SK-N-SH (cell line): ENCODE measurements around the gene MAST4.

Experiments used
- GABPA ChIP-seq: IDR thresholded peaks from 2 replicates; pipeline ENCODE4 v1.4.0; 2012; ENCODE audit warnings: low read depth, mild to moderate bottlenecking
- POLR2AphosphoS5 ChIP-seq: IDR thresholded peaks from 2 replicates; pipeline ENCODE4 v1.6.1; 2012; ENCODE audit warnings: low read depth, low read length
- SIN3A ChIP-seq: IDR thresholded peaks from 2 replicates; pipeline ENCODE4 v1.6.1; 2012; ENCODE audit warnings: low read depth, mild to moderate bottlenecking, low read length, moderate library complexity, borderline replicate concordance
- TAF1 ChIP-seq: IDR thresholded peaks from 2 replicates; pipeline ENCODE4 v1.6.1; 2012; ENCODE audit warnings: low read depth, mild to moderate bottlenecking, low read length, moderate library complexity, borderline replicate concordance
- TEAD4 ChIP-seq: IDR thresholded peaks from 2 replicates; pipeline ENCODE4 v1.4.0; 2012; ENCODE audit warnings: mild to moderate bottlenecking, borderline replicate concordance; ENCODE audit not compliant: insufficient read depth
- TF ChIP-seq, protein P1 (sequence below): fragments of 200-600 bp; sonication (generic); IDR thresholded peaks from 2 replicates; pipeline ENCODE4 v1.6.1; 2017; ENCODE audit warnings: antibody characterized with exemption, mild to moderate bottlenecking, moderate library complexity
- TF ChIP-seq, protein P2 (sequence below): IDR thresholded peaks from 2 replicates; pipeline ENCODE4 v1.4.0; 2012; ENCODE audit warnings: low read depth
- TF ChIP-seq, protein P3 (sequence below): IDR thresholded peaks from 2 replicates; pipeline ENCODE4; 2012

DNA sequence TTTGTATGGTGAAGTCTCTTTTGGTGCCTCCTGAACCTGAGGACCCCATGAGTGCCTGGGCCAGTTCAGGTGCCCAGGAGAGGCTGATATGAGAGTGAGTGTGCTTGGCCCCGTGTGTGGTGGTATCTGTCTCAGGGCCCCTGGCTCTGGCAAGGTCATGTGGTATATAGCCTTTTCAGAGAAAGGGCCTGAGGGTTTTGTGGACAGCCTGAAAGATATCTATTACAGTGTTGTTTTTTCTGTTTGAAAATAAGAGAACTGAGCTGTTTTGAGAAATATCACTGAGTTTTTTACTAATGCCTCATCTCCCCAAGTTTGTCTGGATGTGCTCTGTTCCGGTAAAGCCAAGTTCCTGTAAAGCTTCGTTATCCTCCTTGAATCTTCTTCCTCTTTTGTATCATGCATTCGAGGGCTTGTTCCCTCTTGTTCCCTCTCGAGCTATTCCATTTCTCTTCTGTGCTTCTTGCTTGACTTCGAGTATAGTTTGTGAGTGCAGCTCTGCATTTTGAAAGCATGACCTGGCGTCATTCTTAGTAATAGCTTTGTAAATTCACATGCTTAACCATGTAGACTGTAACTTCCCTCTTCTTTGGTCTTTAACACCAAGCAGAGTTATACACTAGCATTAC, 122.3 kb downstream of the MAST4 start:
- TF ChIP-seq, protein P1, sequence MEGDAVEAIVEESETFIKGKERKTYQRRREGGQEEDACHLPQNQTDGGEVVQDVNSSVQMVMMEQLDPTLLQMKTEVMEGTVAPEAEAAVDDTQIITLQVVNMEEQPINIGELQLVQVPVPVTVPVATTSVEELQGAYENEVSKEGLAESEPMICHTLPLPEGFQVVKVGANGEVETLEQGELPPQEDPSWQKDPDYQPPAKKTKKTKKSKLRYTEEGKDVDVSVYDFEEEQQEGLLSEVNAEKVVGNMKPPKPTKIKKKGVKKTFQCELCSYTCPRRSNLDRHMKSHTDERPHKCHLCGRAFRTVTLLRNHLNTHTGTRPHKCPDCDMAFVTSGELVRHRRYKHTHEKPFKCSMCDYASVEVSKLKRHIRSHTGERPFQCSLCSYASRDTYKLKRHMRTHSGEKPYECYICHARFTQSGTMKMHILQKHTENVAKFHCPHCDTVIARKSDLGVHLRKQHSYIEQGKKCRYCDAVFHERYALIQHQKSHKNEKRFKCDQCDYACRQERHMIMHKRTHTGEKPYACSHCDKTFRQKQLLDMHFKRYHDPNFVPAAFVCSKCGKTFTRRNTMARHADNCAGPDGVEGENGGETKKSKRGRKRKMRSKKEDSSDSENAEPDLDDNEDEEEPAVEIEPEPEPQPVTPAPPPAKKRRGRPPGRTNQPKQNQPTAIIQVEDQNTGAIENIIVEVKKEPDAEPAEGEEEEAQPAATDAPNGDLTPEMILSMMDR, result no peak
- TF ChIP-seq, protein P2, sequence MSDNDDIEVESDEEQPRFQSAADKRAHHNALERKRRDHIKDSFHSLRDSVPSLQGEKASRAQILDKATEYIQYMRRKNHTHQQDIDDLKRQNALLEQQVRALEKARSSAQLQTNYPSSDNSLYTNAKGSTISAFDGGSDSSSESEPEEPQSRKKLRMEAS, result no peak
- TF ChIP-seq SIN3A (no peak), TEAD4 (no peak), TAF1 (no peak), POLR2AphosphoS5 (no peak), GABPA (no peak)
- TF ChIP-seq, protein P3, sequence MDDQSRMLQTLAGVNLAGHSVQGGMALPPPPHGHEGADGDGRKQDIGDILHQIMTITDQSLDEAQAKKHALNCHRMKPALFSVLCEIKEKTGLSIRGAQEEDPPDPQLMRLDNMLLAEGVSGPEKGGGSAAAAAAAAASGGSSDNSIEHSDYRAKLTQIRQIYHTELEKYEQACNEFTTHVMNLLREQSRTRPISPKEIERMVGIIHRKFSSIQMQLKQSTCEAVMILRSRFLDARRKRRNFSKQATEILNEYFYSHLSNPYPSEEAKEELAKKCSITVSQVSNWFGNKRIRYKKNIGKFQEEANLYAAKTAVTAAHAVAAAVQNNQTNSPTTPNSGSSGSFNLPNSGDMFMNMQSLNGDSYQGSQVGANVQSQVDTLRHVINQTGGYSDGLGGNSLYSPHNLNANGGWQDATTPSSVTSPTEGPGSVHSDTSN, result no peak
